NCI-H146 (cell line): ENCODE results near the gene SIDT1.

Experiments
- DNase-seq: peaks from one replicate; lab custom pipeline; 2025; lab: John Stamatoyannopoulos, UW

Gene SIDT1

DNA sequence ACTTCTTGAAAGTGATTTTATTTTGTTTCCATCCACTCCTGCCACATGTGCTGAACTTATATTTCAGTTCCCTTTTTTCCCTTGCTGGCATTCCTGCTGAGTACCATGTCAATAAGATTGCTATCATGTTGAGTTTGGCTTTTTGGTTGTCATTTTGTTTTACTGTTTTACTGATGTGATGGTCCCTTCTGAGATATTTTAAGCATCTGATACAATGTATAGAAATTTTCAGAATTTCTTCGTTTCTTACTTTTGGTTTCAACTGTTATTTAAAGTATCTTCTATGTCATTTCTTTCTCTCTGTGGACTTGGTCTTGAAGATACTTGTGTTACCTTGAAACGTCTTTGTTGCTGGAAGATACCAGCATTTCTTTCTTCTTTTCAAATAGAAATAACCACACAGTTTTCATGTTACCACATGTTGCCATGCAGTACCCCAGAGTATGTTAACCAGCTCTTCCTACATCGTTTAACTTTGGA is 14.1 kb downstream of the SIDT1 start:
- DNase-seq, result no peak

DNA sequence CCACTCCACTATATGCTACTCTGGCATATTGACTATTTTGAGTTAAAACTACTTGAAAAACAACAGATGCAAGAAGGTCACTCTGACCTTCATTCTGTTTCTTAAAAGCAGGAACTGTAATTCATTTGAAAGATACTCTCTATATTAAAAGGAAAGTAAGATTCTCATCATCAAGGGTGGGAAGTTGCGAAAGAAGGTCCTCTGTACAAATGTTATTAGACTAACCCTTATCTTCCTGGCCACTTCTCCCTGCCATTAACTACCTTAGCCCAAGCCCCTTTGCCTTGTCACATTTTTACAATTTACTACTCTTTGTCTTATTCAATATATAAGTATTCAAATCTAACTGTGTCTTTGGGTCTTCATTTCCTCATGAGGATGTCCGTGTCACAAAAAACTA is 16.1 kb downstream of the SIDT1 start:
- no peak for DNase-seq

GRCh38 chr3:113551820-113552219 is 19.5 kb downstream of the SIDT1 start:
- no peak for DNase-seq

GRCh38 chr3:113552851-113553250 is 20.5 kb downstream of the SIDT1 start:
- DNase-seq, result no peak

GRCh38 chr3:113555138-113555537 is 22.8 kb downstream of the SIDT1 start:
- DNase-seq, result no peak

GRCh38 chr3:113556316-113556945 is 24.1 kb downstream of the SIDT1 start:
- no peak for DNase-seq

DNA sequence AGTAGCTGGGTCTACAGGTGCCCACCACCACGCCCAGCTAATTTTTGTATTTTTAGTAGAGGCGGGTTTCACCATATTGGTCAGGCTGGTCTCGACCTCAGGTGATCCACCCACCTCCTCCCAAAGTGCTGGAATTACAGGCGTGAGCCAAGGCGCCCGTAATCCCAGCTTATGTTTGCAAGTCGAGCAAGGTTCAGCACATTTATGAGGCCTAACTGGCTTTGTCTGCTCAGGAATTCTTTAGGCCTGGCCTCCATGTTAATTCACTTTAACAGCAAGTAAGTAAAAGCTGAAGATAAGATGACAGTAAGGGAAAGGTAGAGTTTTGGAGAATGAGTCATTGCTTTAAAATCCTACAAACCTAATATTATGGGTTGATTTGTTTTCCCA is 24.6 kb downstream of the SIDT1 start:
- no peak for DNase-seq

- DNase-seq, result no peak
These were observed 25.0 kb downstream of the SIDT1 start for GRCh38 chr3:113557374-113557773.

DNA sequence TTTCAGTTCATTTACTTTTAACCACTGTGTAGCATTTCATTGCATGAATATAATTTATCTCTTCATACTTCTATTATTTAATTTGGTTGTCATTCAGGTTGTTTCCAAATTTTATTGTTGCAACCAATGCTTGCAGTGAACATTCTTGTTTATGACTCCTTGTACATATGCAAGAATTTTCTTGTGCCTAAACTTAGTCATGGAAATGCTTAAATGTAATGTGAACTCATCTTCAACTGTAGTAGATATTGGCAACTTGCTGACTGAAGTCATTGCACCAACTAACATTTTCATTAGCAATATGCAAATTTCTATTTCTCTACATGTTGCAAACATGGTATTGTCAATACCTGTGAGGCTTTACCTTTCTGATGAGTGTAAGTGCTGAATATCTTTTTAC is 26.7 kb downstream of the SIDT1 start:
- DNase-seq, result no peak

DNA sequence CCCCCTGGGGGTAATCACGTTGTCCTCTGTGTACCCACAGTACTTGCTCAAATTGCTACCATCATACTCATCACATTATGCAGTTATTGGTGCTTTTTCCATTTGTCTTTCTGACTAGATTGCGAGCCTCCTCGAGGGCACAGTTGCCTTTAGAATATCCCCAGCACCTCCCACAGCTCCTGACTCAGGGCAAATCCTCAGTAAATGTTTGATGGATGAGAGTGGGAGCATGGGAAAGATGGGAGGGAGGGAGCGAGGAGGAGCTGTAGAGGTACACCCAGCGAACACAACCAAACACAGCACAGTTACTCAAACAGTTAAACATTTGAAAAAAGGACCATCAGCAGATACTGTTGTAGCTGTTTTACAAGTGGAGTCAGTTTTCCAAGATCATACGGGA is 27.9 kb downstream of the SIDT1 start:
- no peak for DNase-seq

- DNase-seq, result no peak
These were observed 28.7 kb downstream of the SIDT1 start for GRCh38 chr3:113560831-113561623.

DNA sequence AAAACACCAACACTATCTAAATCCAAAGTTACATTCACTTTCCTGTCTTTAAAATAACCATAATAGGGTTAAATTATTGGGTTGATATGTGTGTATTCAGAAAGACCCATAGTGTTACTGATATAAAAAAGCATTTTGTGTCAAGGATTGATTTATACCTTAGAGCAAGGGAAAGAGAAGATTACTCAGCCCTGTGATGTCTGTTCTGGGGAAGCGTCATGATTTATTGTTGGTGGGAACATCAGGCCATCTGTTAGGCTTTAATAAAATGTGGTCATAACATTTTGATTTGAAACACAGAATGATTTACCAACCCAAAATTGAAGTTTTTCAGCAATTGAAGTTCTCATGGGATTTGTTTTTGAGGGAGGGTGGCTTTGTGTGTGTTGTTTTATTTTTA is 33.2 kb downstream of the SIDT1 start:
- DNase-seq, result no peak

DNA sequence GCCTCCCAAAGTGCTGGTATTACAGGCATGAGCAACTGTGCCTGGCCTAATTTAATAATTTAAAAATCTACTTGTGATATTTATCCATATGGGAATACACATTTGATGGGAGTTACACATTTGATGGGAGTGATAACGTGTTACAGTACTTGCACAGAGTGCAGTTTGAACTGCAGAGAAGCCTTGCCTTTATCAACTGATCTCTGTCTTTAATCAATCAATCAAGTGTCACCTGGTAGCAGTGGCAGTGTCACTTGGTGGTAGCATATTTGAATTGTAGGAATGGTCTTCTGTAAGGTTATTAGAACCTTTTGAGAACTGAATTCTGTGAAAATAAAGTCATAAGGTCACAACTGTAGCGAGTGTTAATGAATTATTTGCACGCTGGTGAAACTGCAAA is 37.8 kb downstream of the SIDT1 start:
- DNase-seq, result no peak

DNA sequence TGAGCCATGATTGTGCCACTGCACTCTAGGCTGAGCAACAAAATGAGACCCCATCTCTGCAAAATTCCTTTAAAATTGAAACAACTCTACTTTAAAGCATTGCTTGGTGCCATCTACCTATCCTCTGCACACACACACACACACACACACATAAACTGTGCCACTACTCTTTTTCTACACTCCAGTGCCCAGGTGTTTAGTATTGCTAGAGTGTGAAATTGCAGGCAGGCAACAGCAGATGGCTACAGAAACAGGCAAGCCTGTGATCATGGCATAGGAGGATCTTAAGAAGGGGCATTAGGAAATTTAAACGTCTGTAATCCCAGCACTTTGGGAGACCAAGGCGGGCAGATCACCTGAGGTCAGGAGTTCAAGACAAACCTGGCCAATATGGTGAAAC is 39.0 kb downstream of the SIDT1 start:
- no peak for DNase-seq

DNA sequence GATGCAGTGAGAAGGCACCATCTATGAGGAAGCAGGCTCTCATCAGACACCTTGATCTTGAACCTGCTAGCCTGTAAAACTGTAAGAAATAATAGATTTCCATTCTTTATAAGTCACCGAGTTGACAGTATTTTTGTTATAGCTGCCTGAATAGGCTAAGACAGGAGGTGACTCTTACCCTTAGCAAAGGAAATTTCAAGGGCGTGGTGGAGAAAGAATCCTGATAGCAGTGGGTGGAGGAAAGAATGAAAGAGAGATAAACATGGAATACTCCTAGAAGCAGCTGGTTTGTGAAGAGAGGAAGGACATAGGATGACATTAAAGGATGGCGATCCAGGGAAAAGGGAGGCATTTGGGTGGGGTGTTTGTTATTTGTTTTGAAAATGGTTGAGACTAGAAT is 41.4 kb downstream of the SIDT1 start:
- DNase-seq, result no peak

GRCh38 chr3:113574213-113574612 is 41.9 kb downstream of the SIDT1 start:
- DNase-seq, result peak; percentile 42

DNA sequence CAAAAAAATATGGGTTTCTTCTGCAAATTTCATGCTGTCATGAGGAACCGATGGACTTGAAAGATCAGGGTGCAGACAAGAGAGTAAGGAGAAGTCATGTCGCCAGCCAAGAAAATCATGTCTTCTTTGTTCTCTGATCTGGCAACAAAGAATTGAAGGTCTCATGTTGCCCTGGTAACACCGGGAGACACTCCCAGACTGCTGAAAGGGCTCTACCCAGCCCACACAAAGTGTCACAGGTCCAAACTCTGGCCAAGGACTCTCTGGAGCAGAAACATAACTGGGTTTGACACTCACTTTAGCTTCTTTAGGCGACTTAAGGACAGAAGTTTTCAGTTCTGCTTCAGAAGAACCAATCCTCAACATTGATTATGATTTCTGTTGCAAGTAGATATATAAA is 42.9 kb downstream of the SIDT1 start:
- no peak for DNase-seq

DNA sequence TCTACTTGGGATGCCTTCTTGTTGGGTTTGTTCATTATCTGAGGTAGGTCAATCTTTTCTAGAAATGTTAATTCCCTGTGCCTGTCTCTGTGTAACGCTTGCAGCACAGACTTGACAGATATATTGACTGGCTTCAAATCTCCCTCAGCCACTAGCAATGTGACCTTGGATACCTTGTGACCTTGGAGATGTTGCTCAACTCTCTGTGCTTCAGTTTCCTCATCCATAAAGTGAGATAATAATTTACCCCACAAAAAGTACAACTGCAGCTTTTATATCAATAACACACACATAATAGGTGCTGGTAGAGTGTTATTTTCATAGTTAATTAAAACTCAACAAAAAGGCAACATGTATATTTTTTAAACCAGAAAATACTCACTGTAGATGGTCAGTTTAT is 52.9 kb downstream of the SIDT1 start:
- no peak for DNase-seq

DNA sequence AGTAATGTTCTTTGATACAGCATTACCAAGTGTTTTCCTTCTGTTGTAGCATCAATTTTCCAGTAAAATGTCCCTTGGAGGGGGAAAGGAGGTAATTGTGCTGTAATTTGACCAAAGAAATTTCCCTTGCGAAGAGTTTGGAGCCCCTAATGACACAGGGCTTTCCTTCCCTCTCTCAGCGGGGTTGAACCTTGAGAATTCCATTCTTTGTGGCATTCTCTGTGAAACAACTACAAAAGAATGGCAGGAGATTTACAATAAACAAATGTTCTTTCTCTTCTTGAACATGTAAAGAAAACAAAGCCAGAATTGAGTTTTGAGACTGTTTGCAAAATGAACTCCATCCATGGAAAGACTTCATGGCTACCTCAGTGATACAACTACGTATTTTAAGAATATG is 53.4 kb downstream of the SIDT1 start:
- DNase-seq, result no peak

DNA sequence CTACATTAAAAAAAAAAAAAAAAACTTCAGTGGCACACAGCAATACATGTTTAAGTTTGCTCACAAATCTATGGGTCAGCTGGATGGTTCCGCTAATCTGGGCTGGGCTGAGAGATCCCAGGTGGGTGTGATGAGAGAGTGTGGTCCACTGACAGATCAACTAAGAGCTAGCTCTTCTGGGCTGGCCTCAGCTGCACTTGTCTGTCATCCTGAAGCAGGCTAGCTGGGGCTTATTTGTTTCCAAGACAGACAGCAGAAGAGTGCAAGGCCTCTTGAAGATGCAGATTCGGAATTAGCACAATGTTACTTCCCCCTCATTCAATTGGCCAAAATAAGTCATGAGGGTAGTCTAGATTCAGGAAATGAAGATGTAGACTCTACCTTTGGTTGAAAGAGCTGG is 56.5 kb downstream of the SIDT1 start:
- no peak for DNase-seq

DNA sequence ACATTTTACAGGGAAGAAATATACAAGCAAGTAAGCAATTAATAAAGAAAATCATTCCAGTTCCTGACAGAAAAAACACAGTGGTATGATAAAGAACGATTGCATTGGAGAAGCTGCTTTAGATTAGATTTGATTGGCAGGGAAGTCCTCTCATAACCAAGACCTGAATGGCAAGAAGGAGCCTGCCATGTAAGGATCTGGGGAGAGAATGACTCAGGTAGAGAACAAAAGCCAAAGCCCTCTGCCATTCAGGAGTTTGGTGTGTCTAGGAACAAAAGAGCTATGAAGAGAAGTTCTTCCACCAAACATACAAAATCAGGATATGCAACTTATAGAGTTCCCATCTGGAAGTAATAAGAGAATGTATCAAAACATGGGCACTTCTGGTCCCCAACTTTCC is 57.6 kb downstream of the SIDT1 start:
- no peak for DNase-seq

- no peak for DNase-seq
These were observed 58.6 kb downstream of the SIDT1 start for GRCh38 chr3:113590983-113591382.

GRCh38 chr3:113594066-113594465 is 61.7 kb downstream of the SIDT1 start:
- no peak for DNase-seq
